NCI-H2171 (cell line): ENCODE results near the gene UBXN10.

Source experiments
- DNase-seq: peaks from one replicate; lab custom pipeline; 2025; lab: John Stamatoyannopoulos, UW

Gene UBXN10

GRCh38 chr1:20151906-20152598 is 33.8 kb upstream of the UBXN10 start:
- DNase-seq = peak; percentile 78

DNA sequence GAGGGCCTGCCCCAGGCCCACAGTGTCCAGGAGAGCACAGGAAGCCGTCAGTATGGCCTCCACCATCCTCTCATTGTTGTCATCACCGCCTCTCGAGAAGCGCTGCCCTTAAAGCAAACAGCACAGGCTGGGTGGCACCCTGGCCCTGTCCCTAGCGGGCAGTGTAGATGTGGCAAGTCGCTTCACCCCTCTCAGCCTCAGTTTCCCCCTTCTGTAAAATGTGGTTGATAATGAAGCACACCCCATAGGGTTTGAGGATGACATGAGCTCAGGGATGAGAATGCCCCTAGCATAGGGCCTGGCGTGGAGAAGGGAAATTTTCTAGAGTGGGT is 33.3 kb upstream of the UBXN10 start:
- DNase-seq = no peak

DNA sequence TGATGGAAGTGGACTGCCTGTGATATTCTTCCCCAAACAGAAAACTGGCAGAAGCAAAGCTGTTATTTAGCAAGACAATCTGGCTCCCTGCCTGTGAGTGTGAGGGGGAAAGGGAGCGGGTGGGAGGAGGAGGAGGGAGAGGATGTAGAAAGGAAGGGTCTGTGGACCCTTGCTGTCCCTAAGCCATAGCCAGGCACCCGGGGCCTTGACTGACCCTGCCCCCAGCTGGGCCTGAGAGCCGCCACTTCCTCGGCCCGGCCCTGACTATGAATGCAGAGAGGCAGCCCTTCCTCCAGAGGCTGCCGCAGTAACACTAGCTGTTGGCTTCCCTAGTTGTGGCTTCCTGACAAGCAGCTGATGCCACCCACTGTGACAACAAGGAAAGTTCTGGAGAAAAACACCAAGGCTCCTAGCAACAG is 32.9 kb upstream of the UBXN10 start:
- DNase-seq = no peak

DNA sequence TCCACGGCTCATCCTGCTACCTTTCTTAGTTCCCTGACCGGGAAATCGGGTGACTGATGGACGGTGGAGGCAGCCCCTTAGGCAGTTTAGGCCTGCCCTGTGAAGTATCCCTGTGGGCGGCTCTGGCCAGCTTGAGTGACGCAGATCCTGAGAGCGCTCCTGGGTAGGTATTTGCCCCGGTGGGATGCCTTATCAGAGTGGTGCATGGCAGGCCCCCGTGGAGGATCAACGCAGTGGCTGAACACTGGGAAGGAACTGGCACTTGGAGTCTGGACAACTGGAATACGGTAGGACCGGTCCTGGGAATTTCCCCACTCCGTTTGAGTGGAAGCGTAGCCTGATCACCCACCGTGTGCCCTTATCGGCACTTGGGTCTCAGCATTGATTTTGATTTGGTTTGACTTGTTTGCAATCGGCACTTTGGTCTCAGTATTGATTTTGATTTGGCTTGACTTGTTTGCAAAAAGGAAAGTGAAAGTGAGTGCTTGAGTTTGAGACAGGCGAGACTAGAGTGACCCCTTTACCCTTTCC is 31.5 kb upstream of the UBXN10 start:
- no peak for DNase-seq

GRCh38 chr1:20158358-20159070 is 27.4 kb upstream of the UBXN10 start:
- no peak for DNase-seq

DNA sequence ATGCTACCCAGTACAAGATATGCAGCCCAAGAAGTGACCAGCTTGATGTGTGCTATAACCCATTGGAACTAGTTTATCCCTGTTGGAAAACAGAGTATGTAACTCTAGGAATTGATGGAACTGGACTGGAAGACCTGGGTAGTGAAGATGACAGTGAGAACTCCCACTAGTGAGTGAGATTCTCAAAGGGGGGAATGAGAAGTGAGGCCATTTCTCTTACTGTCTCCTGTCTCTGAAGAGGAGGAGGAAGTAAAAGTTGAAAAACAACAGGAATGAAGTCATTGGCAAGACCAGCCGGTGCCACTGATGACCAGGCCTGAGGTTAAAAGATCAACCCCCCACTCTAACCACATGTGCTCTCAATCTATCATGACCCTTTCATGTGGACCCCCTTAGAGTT is 25.9 kb upstream of the UBXN10 start:
- no peak for DNase-seq

- no peak for DNase-seq
These were observed 21.1 kb upstream of the UBXN10 start for GRCh38 chr1:20164694-20165202.

- DNase-seq = no peak
These were observed 20.4 kb upstream of the UBXN10 start for GRCh38 chr1:20165522-20165951.

DNA sequence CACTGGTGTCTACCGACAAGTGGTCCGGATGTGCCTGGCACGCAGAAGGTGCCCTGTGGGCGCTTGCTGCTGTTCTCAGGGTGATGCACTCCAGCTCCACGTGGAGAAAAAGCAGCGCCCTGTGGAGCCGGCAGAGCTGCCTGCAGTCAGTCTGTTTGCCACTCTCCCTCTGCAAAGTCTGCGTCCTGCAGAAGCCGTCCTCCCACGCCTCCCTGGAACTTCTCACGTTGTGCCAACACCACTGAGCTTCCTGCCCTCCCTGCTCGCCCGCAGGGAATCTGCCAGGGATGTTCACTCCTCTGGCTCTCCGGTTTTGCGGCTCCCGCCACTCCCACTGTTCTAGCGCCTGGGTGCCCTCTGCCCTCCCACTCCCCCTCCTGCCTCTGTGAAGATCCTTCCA is 19.8 kb upstream of the UBXN10 start:
- DNase-seq = no peak

GRCh38 chr1:20167126-20167525 is 18.8 kb upstream of the UBXN10 start:
- DNase-seq = no peak

DNA sequence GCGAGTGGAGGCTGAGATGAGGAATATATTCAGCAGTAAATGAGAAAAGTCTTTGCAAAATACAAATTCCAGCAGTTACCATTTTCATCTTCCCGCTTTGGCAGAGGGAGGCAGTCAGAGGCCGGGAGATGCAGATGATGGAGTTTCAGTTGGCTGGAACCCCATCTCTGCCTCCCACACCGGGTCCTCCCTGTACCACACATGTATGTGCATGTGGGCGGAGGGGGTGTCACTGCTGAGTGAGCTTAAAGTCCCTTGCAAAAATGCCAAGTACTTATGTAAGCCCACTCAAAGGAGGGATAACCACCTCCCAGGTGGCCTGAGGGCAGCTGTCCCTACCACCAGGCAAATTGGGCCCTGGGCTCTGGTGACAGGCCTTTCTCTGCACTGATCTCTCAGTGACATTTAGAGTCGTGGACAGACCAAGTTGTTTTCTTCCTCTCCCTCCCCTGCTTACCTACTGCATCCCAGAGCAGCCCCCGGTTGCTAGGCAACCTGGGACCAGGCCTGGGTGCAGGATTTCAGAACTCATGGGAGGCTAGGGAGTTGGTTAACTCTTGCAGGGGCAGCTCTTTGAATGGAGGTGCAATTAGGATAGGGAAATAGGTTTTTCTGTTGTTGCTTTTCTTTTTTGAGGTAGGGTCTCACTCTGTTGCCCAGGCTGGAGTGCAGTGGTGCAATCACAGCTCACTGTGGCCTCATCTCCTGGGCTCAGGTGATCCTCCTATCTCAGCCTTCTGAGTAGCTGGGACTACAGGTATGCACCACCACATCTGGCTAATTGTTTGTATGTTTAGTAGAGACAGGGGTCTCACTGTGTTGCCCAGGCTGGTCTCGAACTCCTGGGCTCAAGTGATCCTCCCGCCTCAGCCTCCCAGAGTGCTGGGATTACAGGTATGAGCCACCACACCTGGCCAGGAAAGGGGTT is 17.1 kb upstream of the UBXN10 start:
- no peak for DNase-seq

GRCh38 chr1:20169932-20170331 is 16.0 kb upstream of the UBXN10 start:
- no peak for DNase-seq

- no peak for DNase-seq
These were observed 13.8 kb upstream of the UBXN10 start for GRCh38 chr1:20172033-20172590.

- DNase-seq = no peak
These were observed 10.8 kb upstream of the UBXN10 start for GRCh38 chr1:20174937-20175666.

- DNase-seq = no peak
These were observed 7.1 kb upstream of the UBXN10 start for GRCh38 chr1:20178634-20179370.

- no peak for DNase-seq
These were observed 6.3 kb upstream of the UBXN10 start for GRCh38 chr1:20179371-20180128.

GRCh38 chr1:20180129-20180843 is 5.6 kb upstream of the UBXN10 start:
- no peak for DNase-seq

- no peak for DNase-seq
These were observed 5.1 kb upstream of the UBXN10 start for GRCh38 chr1:20180844-20181207.

GRCh38 chr1:20182415-20182814 is 3.5 kb upstream of the UBXN10 start:
- no peak for DNase-seq
